CD4-positive, alpha-beta memory T cell (primary cell): Measurements from ENCODE around the gene ZBTB20. TPM values are rescaled to one million over a fixed set of nuclear protein-coding genes. Genes with fewer than 3 reads are reported as not detected.
A peak's percentile ranks its signal among the peaks of the same experiment; 100 is the strongest.

Experiments used
- CTCF ChIA-PET: fragments of 350-600 bp; sonication (Branson Sonifier 250); formaldehyde crosslinking; loops from one replicate; lab custom pipeline; 2021; ENCODE audit warnings: inconsistent platforms; ENCODE audit not compliant: partially characterized antibody; lab: Charles Lee
- POLR2A ChIA-PET: fragments of 350-600 bp; sonication (Branson Sonifier 250); formaldehyde crosslinking; loops from one replicate; lab custom pipeline; 2021; ENCODE audit not compliant: partially characterized antibody; lab: Charles Lee
- DNase-seq, 5 donors: peaks; one replicate each; pipeline versions ENCODE4 v3.0.0 to v3.0.0-alpha.2; 2020 to 2022; ENCODE audit warnings: mixed read lengths in 1 of 5
- H3K27ac ChIP-seq: one replicate; pipeline ENCODE4 v1.7.0; 2013; ENCODE audit warnings: low read depth, low read length
- H3K27me3 ChIP-seq: 2 replicates; pipeline ENCODE4 v1.7.0; 2013; ENCODE audit warnings: mild to moderate bottlenecking, low read length, moderate library complexity; ENCODE audit not compliant: insufficient read depth
- H3K36me3 ChIP-seq: 2 replicates; pipeline ENCODE4 v1.7.0; 2013; ENCODE audit warnings: mild to moderate bottlenecking, low read length, moderate library complexity; ENCODE audit not compliant: insufficient read depth
- H3K4me1 ChIP-seq: 2 replicates; pipeline ENCODE4 v1.7.0; 2013; ENCODE audit warnings: mild to moderate bottlenecking, low read length, moderate library complexity; ENCODE audit not compliant: insufficient read depth
- H3K4me3 ChIP-seq, 2 donors: one replicate each; pipeline ENCODE4 v1.7.0; 2013; ENCODE audit warnings: low read length in 2 of 2, mild to moderate bottlenecking in 1 of 2
- H3K9me3 ChIP-seq, 2 donors: one replicate each; pipeline ENCODE4 v1.7.0; 2013; ENCODE audit warnings: low read length in 2 of 2, control low read depth in 1 of 2; ENCODE audit not compliant: control insufficient read depth in 1 of 2
- H3K27ac Mint-ChIP-seq, 7 donors: one replicate each; pipeline ENCODE4 v1.8.0; 2020 to 2021; ENCODE audit warnings: mixed read lengths in 7 of 7, mild to moderate bottlenecking in 6 of 7, inconsistent platforms in 3 of 7, moderate library complexity in 3 of 7
- H3K27me3 Mint-ChIP-seq, 2 donors: one replicate each; pipeline ENCODE4 v1.8.0; 2020 to 2021; ENCODE audit warnings: mixed read lengths in 2 of 2
- H3K36me3 Mint-ChIP-seq, 2 donors: one replicate each; pipeline ENCODE4 v1.8.0; 2020 to 2021; ENCODE audit warnings: mixed read lengths in 2 of 2, inconsistent platforms in 1 of 2, mild to moderate bottlenecking in 1 of 2
- H3K4me1 Mint-ChIP-seq, 4 donors: one replicate each; pipeline ENCODE4 v1.8.0; 2020 to 2021; ENCODE audit warnings: mixed read lengths in 4 of 4, mild to moderate bottlenecking in 1 of 4
- H3K4me3 Mint-ChIP-seq, 8 donors: one replicate each; pipeline ENCODE4 v1.8.0; 2020 to 2021; ENCODE audit warnings: mixed read lengths in 8 of 8, mild to moderate bottlenecking in 7 of 8, moderate library complexity in 6 of 8, inconsistent platforms in 3 of 8
- H3K9me3 Mint-ChIP-seq, 8 donors: one replicate each; pipeline ENCODE4 v1.8.0; 2020 to 2021; ENCODE audit warnings: mixed read lengths in 8 of 8, mild to moderate bottlenecking in 5 of 8, inconsistent platforms in 3 of 8, moderate library complexity in 1 of 8
- intact Hi-C: fragments of 100-400 bp; cut with micrococcal nuclease; formaldehyde crosslinking; loops from one replicate; pipeline ENCODE4 v1.15.1; 2023
- polyA plus RNA-seq, 2 donors: library from polyadenylated mRNA; unstranded; fragments of 300-500 nt; fragmentation: Illumina TruSeq; gene quantifications; one replicate each; pipeline ENCODE4 v1.2.3, GENCODE V29; 2021
- total RNA-seq, 2 experiments: library from RNA; stranded (reverse); gene quantifications; one replicate each; pipeline ENCODE4 v1.2.3, GENCODE V29; 2021

The ZBTB20 gene
- total and polyA plus RNA-seq, 4 experiments from 2014 or later, result 21.9 to 58.4 (median 41.4) TPM

DNA sequence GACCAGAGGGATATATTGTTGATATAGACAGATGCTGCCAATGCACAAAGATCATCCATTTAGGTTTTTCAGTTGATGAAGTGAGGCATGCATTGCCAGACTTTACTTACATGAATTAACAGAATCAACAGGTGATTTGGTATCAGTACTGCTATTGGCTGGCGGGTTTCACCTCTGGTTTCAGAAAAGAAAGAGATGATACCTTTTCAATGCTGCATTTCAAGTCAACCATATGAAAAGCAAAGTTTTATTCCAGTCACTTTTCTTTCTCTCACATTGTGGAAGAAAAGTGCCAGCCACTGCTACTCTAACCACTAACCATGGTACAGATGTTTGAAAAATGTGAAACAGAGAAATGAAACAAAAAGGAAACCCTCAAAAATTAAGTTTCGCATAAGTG, 564.2 kb downstream of the ZBTB20 start:
- Mint-ChIP-seq H3K36me3 (peaks cover under 1% of the 10 kb centered on the region in 2 donors), H3K4me3 (no peak overlapping the region), H3K27me3 (no peaks in the 10 kb centered on the region), H3K4me1 (peaks cover 7 to 27% (median 14%) of the 10 kb centered on the region in 4 donors), H3K27ac (no peak overlapping the region), H3K9me3 (no peaks in the 10 kb centered on the region)
- ChIA-PET CTCF (no interaction called here), POLR2A (no interaction called here)
- H3K36me3 ChIP-seq, result no peaks in the 10 kb centered on the region
- H3K27ac ChIP-seq, result no peak overlapping the region
- no peaks in the 10 kb centered on the region for H3K27me3 ChIP-seq
- no peaks in the 10 kb centered on the region for H3K4me1 ChIP-seq
- intact Hi-C loops, result no loop called here
- no peaks in the 10 kb centered on the region for H3K9me3 ChIP-seq
- no peak for DNase-seq
- no peak overlapping the region for H3K4me3 ChIP-seq

DNA sequence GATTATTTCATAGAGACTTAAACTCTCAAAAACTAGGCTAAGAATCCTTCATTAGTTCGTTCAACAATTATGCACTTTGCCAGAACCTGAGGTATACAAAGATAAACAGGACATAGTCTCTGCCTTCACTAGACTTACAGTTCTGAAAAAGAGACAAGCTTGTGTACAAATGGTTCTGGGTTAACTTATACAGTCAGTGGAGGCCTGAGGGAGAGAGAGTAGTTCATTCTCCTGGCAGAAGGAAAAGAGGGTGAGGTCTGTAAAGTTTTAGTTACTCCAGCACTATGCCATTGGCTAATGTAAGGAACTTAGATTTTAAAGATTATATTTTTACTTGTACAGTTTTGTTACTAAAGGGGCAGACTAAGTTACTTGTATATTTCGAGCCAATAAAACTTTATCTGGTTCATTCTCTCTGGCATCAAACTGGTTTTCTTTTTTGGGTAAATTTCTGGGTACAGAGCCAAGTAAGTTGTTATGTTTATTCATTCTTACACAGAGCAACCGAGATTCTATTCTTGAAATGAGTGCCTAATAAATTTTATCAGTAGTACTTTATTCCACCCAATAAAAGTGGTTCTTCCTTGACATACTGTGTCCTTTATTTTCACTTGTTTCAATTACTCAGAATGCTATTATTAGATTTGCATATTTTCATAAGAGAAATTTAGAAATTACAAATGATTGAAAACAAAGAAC, 574.6 kb downstream of the ZBTB20 start:
- Mint-ChIP-seq H3K9me3 (no peaks in the 10 kb centered on the region), H3K27ac (peak overlapping the region in 1 of 7 donors; percentile 24), H3K4me3 (no peak overlapping the region), H3K27me3 (no peaks in the 10 kb centered on the region), H3K4me1 (peaks cover 0 to 4% (median 0%) of the 10 kb centered on the region in 4 donors), H3K36me3 (peaks cover 0 to 17% of the 10 kb centered on the region in 2 donors)
- CTCF ChIA-PET, result no interaction called here
- no peaks in the 10 kb centered on the region for H3K36me3 ChIP-seq
- no peak for DNase-seq
- no peaks in the 10 kb centered on the region for H3K4me1 ChIP-seq
- H3K4me3 ChIP-seq, result no peak overlapping the region
- intact Hi-C loops, result no loop called here
- no peak overlapping the region for H3K27ac ChIP-seq
- POLR2A ChIA-PET, result no interaction called here
- H3K27me3 ChIP-seq, result no peaks in the 10 kb centered on the region
- no peaks in the 10 kb centered on the region for H3K9me3 ChIP-seq

DNA sequence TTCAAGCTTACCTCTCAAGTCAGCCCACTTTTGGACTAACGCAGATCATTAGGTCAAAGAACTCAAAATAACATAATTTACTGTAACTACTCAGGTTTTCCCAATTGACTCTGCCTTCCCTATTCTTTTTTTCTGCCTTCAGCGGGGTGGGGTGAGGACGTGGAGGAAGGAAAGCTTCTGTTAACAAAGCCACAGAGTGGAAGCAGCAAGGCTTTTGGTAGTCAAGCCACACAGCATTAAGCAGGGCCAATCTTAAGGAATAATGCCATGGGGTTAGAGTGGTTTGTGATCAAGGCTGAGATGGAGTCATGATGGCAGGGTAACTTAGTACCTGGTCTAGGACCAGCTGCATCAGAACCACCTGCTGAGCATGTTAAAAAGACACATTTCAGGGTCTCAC, 575.7 kb downstream of the ZBTB20 start:
- Histone ChIP-seq H3K36me3 (no peaks in the 10 kb centered on the region), H3K27me3 (no peaks in the 10 kb centered on the region), H3K27ac (no peak overlapping the region), H3K4me3 (no peak overlapping the region), H3K9me3 (no peaks in the 10 kb centered on the region), H3K4me1 (no peaks in the 10 kb centered on the region)
- H3K27ac Mint-ChIP-seq, result no peak overlapping the region
- no peak for DNase-seq
- CTCF ChIA-PET, result no interaction called here
- POLR2A ChIA-PET, result no interaction called here
- H3K27me3 Mint-ChIP-seq, result no peaks in the 10 kb centered on the region
- intact Hi-C loops, result no loop called here
- peaks cover 0 to 17% of the 10 kb centered on the region in 2 donors for H3K36me3 Mint-ChIP-seq
- H3K9me3 Mint-ChIP-seq, result no peaks in the 10 kb centered on the region
- peaks cover 0 to 6% (median 4%) of the 10 kb centered on the region in 4 donors for H3K4me1 Mint-ChIP-seq
- H3K4me3 Mint-ChIP-seq, result no peak overlapping the region

DNA sequence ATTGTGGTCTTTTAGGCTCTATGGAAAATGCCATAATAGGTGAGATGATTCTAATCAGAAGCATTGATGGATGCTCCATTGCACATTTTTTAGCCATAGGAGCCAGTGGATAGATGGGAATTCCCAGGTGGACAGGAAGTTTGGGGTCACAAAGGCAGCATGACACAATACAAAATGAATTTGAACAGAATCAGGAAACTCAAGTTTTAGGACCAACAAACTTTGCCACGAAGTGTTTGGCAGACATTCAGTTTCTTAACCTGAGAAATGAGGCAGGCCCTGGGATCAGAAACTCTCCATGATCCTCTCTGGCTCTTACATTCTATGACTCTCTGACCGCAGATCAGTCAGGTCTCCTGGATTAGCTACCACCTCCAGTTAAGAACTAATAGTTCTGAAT, 577.9 kb downstream of the ZBTB20 start:
- Mint-ChIP-seq H3K36me3 (peaks cover 9 to 35% of the 10 kb centered on the region in 2 donors), H3K9me3 (peaks cover 0 to 3% (median 0%) of the 10 kb centered on the region in 8 donors), H3K27ac (no peak overlapping the region), H3K4me3 (no peak overlapping the region), H3K27me3 (no peaks in the 10 kb centered on the region), H3K4me1 (peaks cover 0 to 9% (median 5%) of the 10 kb centered on the region in 4 donors)
- ChIA-PET POLR2A (no interaction called here), CTCF (no interaction called here)
- Histone ChIP-seq H3K27ac (no peak overlapping the region), H3K9me3 (no peaks in the 10 kb centered on the region), H3K27me3 (no peaks in the 10 kb centered on the region), H3K4me1 (no peaks in the 10 kb centered on the region), H3K4me3 (no peak overlapping the region), H3K36me3 (no peaks in the 10 kb centered on the region)
- DNase-seq, result no peak
- intact Hi-C loops, result no loop called here

DNA sequence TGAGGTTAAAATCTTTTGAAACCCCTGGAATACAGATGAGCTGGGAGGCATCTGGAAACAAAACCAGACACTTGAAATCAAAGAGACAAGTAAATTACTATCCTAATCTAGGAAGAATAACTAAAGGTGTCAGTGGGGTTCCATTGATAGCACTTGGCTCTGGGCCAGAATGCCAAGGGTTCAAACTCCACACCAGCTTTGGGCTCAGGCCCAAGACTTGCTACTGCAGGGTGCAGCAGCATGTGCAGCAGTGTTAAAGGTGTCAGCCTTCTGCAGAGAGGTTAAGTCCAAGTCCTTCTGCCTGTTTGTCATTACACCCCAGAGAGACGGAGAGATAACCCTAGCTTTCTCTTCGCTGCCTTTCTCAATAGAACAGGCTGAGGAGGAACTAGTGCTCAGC, 579.3 kb downstream of the ZBTB20 start:
- no peak for DNase-seq
- Histone ChIP-seq H3K27me3 (no peaks in the 10 kb centered on the region), H3K27ac (no peak overlapping the region), H3K4me1 (no peaks in the 10 kb centered on the region), H3K9me3 (no peaks in the 10 kb centered on the region), H3K36me3 (no peaks in the 10 kb centered on the region), H3K4me3 (no peak overlapping the region)
- peaks cover 0 to 4% (median 0%) of the 10 kb centered on the region in 8 donors for H3K9me3 Mint-ChIP-seq
- no peaks in the 10 kb centered on the region for H3K27me3 Mint-ChIP-seq
- peaks cover 16 to 43% of the 10 kb centered on the region in 2 donors for H3K36me3 Mint-ChIP-seq
- H3K4me1 Mint-ChIP-seq, result peaks cover 0 to 9% (median 5%) of the 10 kb centered on the region in 4 donors
- intact Hi-C loops, result no loop called here
- no peak overlapping the region for H3K27ac Mint-ChIP-seq
- no peak overlapping the region for H3K4me3 Mint-ChIP-seq
- CTCF ChIA-PET, result no interaction called here
- POLR2A ChIA-PET, result no interaction called here

DNA sequence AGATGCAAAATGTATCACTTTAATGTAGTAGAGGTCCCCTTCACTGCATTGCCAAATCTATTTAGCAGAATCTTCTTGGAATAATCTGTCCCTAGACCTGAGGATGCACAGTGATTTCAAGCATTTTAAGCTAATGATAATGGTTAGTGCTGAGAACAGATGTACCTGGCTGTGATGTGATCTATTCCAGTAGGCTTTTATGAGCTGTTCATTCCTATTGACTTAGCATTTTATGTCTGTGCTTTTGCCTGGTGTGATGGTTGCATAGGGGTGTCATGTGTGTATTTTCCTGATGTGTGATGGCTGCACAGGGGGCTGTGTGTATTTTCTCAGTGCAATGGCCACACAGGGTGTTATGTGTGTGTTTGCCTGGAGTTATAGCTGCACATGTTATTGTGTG, 580.3 kb downstream of the ZBTB20 start:
- Histone ChIP-seq H3K27ac (no peak overlapping the region), H3K9me3 (no peaks in the 10 kb centered on the region), H3K36me3 (no peaks in the 10 kb centered on the region), H3K4me3 (no peak overlapping the region), H3K27me3 (no peaks in the 10 kb centered on the region), H3K4me1 (no peaks in the 10 kb centered on the region)
- Mint-ChIP-seq H3K4me3 (no peak overlapping the region), H3K27ac (no peak overlapping the region), H3K4me1 (peaks cover 0 to 9% (median 5%) of the 10 kb centered on the region in 4 donors), H3K36me3 (peaks cover 16 to 41% of the 10 kb centered on the region in 2 donors), H3K27me3 (no peaks in the 10 kb centered on the region), H3K9me3 (peaks cover 0 to 4% (median 0%) of the 10 kb centered on the region in 8 donors)
- intact Hi-C loops, result no loop called here
- ChIA-PET CTCF (no interaction called here), POLR2A (no interaction called here)
- no peak for DNase-seq

DNA sequence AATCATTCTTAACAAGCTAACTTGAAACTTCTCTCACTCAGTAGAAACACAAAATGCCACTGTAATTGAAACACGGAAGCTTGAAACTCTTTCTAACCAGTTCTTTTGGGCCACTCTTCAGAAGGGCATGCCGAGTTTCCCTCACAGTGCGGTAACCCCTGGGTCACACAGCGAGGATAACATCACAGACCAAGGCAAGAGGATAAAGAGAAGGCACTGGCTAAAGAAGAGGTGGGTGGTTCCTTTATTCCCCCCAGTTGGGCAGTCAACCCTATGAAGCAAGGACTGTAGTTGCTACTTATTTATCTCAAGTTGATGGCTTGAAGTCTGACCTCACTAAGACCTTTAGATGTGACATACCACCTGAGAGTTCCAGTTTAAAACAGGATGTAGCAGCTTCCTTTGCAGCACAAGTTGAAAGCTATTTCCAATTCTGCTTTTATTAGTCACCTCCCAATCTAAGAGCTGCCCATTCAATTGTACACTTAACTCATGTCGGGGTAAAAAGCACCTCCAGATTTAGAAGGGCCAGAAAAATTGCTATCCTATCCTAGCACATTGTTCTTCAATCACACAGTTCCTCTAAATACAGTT, 580.8 kb downstream of the ZBTB20 start:
- intact Hi-C loops, result no loop called here

More for the DNA sequence above, 580.8 kb downstream of the ZBTB20 start:
- Mint-ChIP-seq H3K4me1 (peaks cover 0 to 9% (median 5%) of the 10 kb centered on the region in 4 donors), H3K36me3 (peaks cover 16 to 41% of the 10 kb centered on the region in 2 donors), H3K27ac (no peak overlapping the region), H3K27me3 (no peaks in the 10 kb centered on the region), H3K9me3 (peaks cover 0 to 4% (median 0%) of the 10 kb centered on the region in 8 donors), H3K4me3 (no peak overlapping the region)
- no peak overlapping the region for H3K27ac ChIP-seq
- ChIA-PET CTCF (no interaction called here), POLR2A (no interaction called here)
- H3K9me3 ChIP-seq, result no peaks in the 10 kb centered on the region
- no peaks in the 10 kb centered on the region for H3K27me3 ChIP-seq
- no peak for DNase-seq
- no peak overlapping the region for H3K4me3 ChIP-seq
- no peaks in the 10 kb centered on the region for H3K4me1 ChIP-seq
- H3K36me3 ChIP-seq, result no peaks in the 10 kb centered on the region
